Neural crest cell (in vitro differentiated cells): Measurements from ENCODE around the gene MRPL3. TPM values are rescaled to one million over a fixed set of nuclear protein-coding genes. Genes with fewer than 3 reads are reported as not detected.
"Not testable (repeated sequence)": the region's sequence is repeated elsewhere in the genome, so short reads cannot be mapped to it uniquely, and the experiment has no call there.

Source experiments
- DNase-seq: peaks from one replicate; pipeline ENCODE4 v3.0.0; 2021; ENCODE audit warnings: low read depth, mixed read lengths, low spot score
- H3K27ac Mint-ChIP-seq: one replicate; pipeline ENCODE4 v1.8.0; 2021; ENCODE audit warnings: mild to moderate bottlenecking, mixed read lengths; ENCODE audit not compliant: unreplicated experiment
- H3K27me3 Mint-ChIP-seq: 2 replicates; pipeline ENCODE4 v1.8.0; 2021; ENCODE audit warnings: low read depth, mild to moderate bottlenecking, mixed read lengths
- H3K36me3 Mint-ChIP-seq: 2 replicates; pipeline ENCODE4 v1.8.0; 2021; ENCODE audit warnings: low read depth, mild to moderate bottlenecking, mixed read lengths
- H3K4me1 Mint-ChIP-seq: 2 replicates; pipeline ENCODE4 v1.8.0; 2021; ENCODE audit warnings: mixed read lengths
- H3K4me3 Mint-ChIP-seq: one replicate; pipeline ENCODE4 v1.8.0; 2021; ENCODE audit warnings: mild to moderate bottlenecking, mixed read lengths
- H3K9me3 Mint-ChIP-seq: 2 replicates; pipeline ENCODE4 v1.8.0; 2021; ENCODE audit warnings: mixed read lengths
- total RNA-seq: library from RNA; stranded (reverse); gene quantifications from 2 replicates; pipeline ENCODE4 v1.2.1, GENCODE V29; 2021
- TF ChIP-seq, protein P1 (sequence below): fragments of 200-600 bp; sonication (generic); conservative IDR thresholded peaks from 2 replicates; pipeline ENCODE4 v1.5.0; 2021; ENCODE audit warnings: antibody characterized with exemption, mild to moderate bottlenecking

MRPL3 gene
- total RNA-seq, 1 donor from 2014 or later: 107 TPM

DNA sequence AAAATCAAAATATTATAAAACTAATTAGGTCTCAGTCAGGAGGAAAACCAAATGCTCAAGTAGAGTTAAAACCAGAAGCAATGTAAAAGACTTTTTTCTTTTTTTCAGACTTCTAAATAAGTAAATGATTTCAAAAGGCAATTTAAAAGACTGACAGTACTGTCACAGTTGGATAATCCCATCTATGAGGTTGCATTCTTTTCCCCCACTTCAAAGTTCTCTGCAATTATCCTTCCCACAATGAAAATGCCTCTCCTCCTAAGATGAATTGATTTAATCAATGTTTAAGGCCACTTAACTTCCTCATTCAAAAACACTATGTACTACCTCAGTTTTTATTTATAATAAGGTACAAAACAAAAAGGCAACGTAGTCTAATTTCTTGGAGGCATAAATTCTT, 8.1 kb downstream of the MRPL3 start:
- peaks cover 16% of the 10 kb centered on the region for H3K36me3 Mint-ChIP-seq
- H3K27me3 Mint-ChIP-seq: no peaks in the 10 kb centered on the region
- H3K4me1 Mint-ChIP-seq: peaks cover 17% of the 10 kb centered on the region
- DNase-seq: no peak
- no peaks in the 10 kb centered on the region for H3K9me3 Mint-ChIP-seq
- H3K4me3 Mint-ChIP-seq: no peak overlapping the region
- H3K27ac Mint-ChIP-seq: no peak overlapping the region
- TF ChIP-seq, protein P1, sequence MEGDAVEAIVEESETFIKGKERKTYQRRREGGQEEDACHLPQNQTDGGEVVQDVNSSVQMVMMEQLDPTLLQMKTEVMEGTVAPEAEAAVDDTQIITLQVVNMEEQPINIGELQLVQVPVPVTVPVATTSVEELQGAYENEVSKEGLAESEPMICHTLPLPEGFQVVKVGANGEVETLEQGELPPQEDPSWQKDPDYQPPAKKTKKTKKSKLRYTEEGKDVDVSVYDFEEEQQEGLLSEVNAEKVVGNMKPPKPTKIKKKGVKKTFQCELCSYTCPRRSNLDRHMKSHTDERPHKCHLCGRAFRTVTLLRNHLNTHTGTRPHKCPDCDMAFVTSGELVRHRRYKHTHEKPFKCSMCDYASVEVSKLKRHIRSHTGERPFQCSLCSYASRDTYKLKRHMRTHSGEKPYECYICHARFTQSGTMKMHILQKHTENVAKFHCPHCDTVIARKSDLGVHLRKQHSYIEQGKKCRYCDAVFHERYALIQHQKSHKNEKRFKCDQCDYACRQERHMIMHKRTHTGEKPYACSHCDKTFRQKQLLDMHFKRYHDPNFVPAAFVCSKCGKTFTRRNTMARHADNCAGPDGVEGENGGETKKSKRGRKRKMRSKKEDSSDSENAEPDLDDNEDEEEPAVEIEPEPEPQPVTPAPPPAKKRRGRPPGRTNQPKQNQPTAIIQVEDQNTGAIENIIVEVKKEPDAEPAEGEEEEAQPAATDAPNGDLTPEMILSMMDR: no peak

DNA sequence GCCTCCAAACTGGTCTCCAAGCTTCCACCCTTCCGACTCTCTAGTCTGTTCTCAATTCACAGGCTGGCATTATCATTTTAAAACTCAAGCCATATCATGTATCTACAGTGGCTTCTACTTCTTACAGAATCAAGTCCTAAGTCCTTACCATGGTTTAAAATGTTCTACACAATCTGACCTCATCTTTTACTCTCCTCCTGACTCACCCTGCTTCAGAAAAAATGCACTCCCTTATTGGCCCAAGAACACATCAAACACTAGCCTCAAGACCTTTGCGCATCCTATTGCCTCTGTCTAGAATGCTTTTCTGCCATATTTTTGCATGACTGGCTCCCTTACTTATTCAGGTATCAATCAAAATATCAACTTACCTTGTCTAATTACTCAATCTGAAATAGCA, 11.0 kb downstream of the MRPL3 start:
- H3K4me3 Mint-ChIP-seq: no peak overlapping the region
- no peak for DNase-seq
- no peaks in the 10 kb centered on the region for H3K9me3 Mint-ChIP-seq
- no peak overlapping the region for H3K27ac Mint-ChIP-seq
- no peaks in the 10 kb centered on the region for H3K27me3 Mint-ChIP-seq
- H3K4me1 Mint-ChIP-seq: peaks cover 15% of the 10 kb centered on the region
- H3K36me3 Mint-ChIP-seq: peaks cover 19% of the 10 kb centered on the region
- TF ChIP-seq, protein P1: no peak

- Mint-ChIP-seq H3K4me3 (no peak overlapping the region), H3K36me3 (peaks cover 19% of the 10 kb centered on the region), H3K9me3 (no peaks in the 10 kb centered on the region), H3K4me1 (peaks cover 9% of the 10 kb centered on the region), H3K27me3 (no peaks in the 10 kb centered on the region), H3K27ac (no peak overlapping the region)
- TF ChIP-seq, protein P1: no peak
- DNase-seq: no peak
These were observed 11.7 kb downstream of the MRPL3 start for GRCh38 chr3:131491084-131491483.

- H3K36me3 Mint-ChIP-seq: peaks cover 11% of the 10 kb centered on the region
- H3K27ac Mint-ChIP-seq, H3K27me3 Mint-ChIP-seq, DNase-seq, H3K4me1 Mint-ChIP-seq, H3K4me3 Mint-ChIP-seq, H3K9me3 Mint-ChIP-seq: not testable (repeated sequence)
These were observed 16.2 kb downstream of the MRPL3 start for GRCh38 chr3:131486545-131486944.

- TF ChIP-seq, protein P1: no peak
- H3K36me3 Mint-ChIP-seq: peaks cover 11% of the 10 kb centered on the region
- no peaks in the 10 kb centered on the region for H3K4me1 Mint-ChIP-seq
- DNase-seq: no peak
- peak overlapping the region; percentile 50 for H3K27ac Mint-ChIP-seq
- no peaks in the 10 kb centered on the region for H3K27me3 Mint-ChIP-seq
- H3K4me3 Mint-ChIP-seq: no peak overlapping the region
- H3K9me3 Mint-ChIP-seq: no peaks in the 10 kb centered on the region
These were observed 17.7 kb downstream of the MRPL3 start for GRCh38 chr3:131485119-131485518.

GRCh38 chr3:131484496-131485111, 18.2 kb downstream of the MRPL3 start:
- no peak overlapping the region for H3K4me3 Mint-ChIP-seq
- H3K36me3 Mint-ChIP-seq: peaks cover 11% of the 10 kb centered on the region
- H3K4me1 Mint-ChIP-seq: no peaks in the 10 kb centered on the region
- no peak for DNase-seq
- no peaks in the 10 kb centered on the region for H3K27me3 Mint-ChIP-seq
- H3K9me3 Mint-ChIP-seq: no peaks in the 10 kb centered on the region
- TF ChIP-seq, protein P1: no peak
- H3K27ac Mint-ChIP-seq: peak overlapping the region; percentile 72
